Bronchial epithelial cell (primary cell): ENCODE measurements around the gene SLC16A8. TPM values are rescaled to one million over a fixed set of nuclear protein-coding genes. Genes with fewer than 3 reads are reported as not detected.
A peak's percentile ranks its signal among the peaks of the same experiment; 100 is the strongest.

Source experiments
- DNase-seq: peaks from one replicate; pipeline ENCODE4 v3.0.0-alpha.2; 2010; ENCODE audit warnings: low read depth
- FAIRE-seq: peaks from 2 replicates; lab custom pipeline; 2011; peaks lifted over from hg19 to GRCh38; lab: Jason Lieb, UNC
- H3K27me3 ChIP-seq: 2 replicates; pipeline ENCODE4 v1.5.1; 2011; ENCODE audit warnings: low read length; ENCODE audit not compliant: control insufficient read depth, insufficient read depth
- H3K36me3 ChIP-seq: 2 replicates; pipeline ENCODE4 v1.5.1; 2011; ENCODE audit warnings: low read length; ENCODE audit not compliant: control insufficient read depth, insufficient read depth
- H3K4me3 ChIP-seq: 2 replicates; pipeline ENCODE4 v1.5.1; 2011; ENCODE audit warnings: mild to moderate bottlenecking, low read depth, low read length, control low read depth
- CTCF ChIP-seq: IDR thresholded peaks from 2 replicates; pipeline ENCODE4 v1.5.1; 2011; ENCODE audit warnings: mild to moderate bottlenecking, moderate library complexity, low read length, control low read depth, inconsistent platforms; ENCODE audit not compliant: insufficient read depth, severe bottlenecking
- total RNA-seq: library from RNA; depleted of rRNA; stranded (reverse); fragments of >200 nt; gene quantifications from 2 replicates; pipeline ENCODE4 v1.2.1, GENCODE V29; 2014

Gene SLC16A8
- 0.26 TPM in 1 of 2 replicates, not detected in the other for total RNA-seq

- no peak for TF ChIP-seq CTCF
- no peak for FAIRE-seq
- DNase-seq = no peak
- H3K27me3 ChIP-seq = peaks cover 8% of the 10 kb centered on the region
- H3K36me3 ChIP-seq = no peaks in the 10 kb centered on the region
- no peak within 1 kb of the TSS for H3K4me3 ChIP-seq
Observed at GRCh38 chr22:38083931-38084631, at the start of gene SLC16A8. TSS of gene SLC16A8 (minus strand) at chr22:38084184. CDS start at chr22:38082873, 1,311 bp downstream.

- H3K27me3 ChIP-seq = no peaks in the 10 kb centered on the region
- no peak for TF ChIP-seq CTCF
- H3K36me3 ChIP-seq = peaks cover 3% of the 10 kb centered on the region
- DNase-seq = no peak
- no peak for FAIRE-seq
- H3K4me3 ChIP-seq = no peak overlapping the region
Observed at GRCh38 chr22:38133331-38133730, 49.3 kb upstream of the SLC16A8 start.

GRCh38 chr22:38132794-38133193 lies 48.8 kb upstream of the SLC16A8 start:
- DNase-seq (no peak), FAIRE-seq (no peak)
- Histone ChIP-seq H3K4me3 (no peak overlapping the region), H3K36me3 (peaks cover 1% of the 10 kb centered on the region), H3K27me3 (no peaks in the 10 kb centered on the region)
- no peak for TF ChIP-seq CTCF

- H3K27me3 ChIP-seq = no peaks in the 10 kb centered on the region
- DNase-seq (no peak), FAIRE-seq (no peak)
- no peaks in the 10 kb centered on the region for H3K36me3 ChIP-seq
- H3K4me3 ChIP-seq = no peak overlapping the region
- no peak for TF ChIP-seq CTCF
Observed at GRCh38 chr22:38132136-38132535, 48.2 kb upstream of the SLC16A8 start.

GRCh38 chr22:38131399-38131798 lies 47.4 kb upstream of the SLC16A8 start:
- no peaks in the 10 kb centered on the region for H3K36me3 ChIP-seq
- FAIRE-seq = no peak
- TF ChIP-seq CTCF = no peak
- DNase-seq = no peak
- no peaks in the 10 kb centered on the region for H3K27me3 ChIP-seq
- no peak overlapping the region for H3K4me3 ChIP-seq

GRCh38 chr22:38129856-38130255 lies 45.9 kb upstream of the SLC16A8 start:
- TF ChIP-seq CTCF = no peak
- no peak for DNase-seq
- H3K4me3 ChIP-seq = no peak overlapping the region
- H3K36me3 ChIP-seq = no peaks in the 10 kb centered on the region
- no peaks in the 10 kb centered on the region for H3K27me3 ChIP-seq
- FAIRE-seq = peak; percentile 23
